GM19467 (cell line): ENCODE results near the gene P2RY14.
"Not testable (repeated sequence)": the region's sequence is repeated elsewhere in the genome, so short reads cannot be mapped to it uniquely, and the experiment has no call there.

ENCODE experiments used
- ATAC-seq: cut with Tn5 transposase; IDR thresholded peaks from one replicate; pipeline ENCODE4 v1.9.1; 2021; ENCODE audit warnings: mild to moderate bottlenecking, moderate library complexity; ENCODE audit not compliant: unreplicated experiment

Gene P2RY14

GRCh38 chr3:151265166-151265565, 13.2 kb downstream of the P2RY14 start:
- no peak for ATAC-seq

- no peak for ATAC-seq
Observed at GRCh38 chr3:151264605-151265004, 13.7 kb downstream of the P2RY14 start.

GRCh38 chr3:151262871-151263525, 15.3 kb downstream of the P2RY14 start:
- ATAC-seq, result no peak

- ATAC-seq, result no peak
Observed at GRCh38 chr3:151259664-151260063, 18.7 kb downstream of the P2RY14 start.

GRCh38 chr3:151256749-151257148, 21.6 kb downstream of the P2RY14 start:
- ATAC-seq, result no peak

GRCh38 chr3:151248772-151249337, 29.5 kb downstream of the P2RY14 start:
- ATAC-seq, result no peak

GRCh38 chr3:151242006-151242405, 36.3 kb downstream of the P2RY14 start:
- ATAC-seq, result not testable (repeated sequence)

GRCh38 chr3:151236736-151237135, 41.6 kb downstream of the P2RY14 start:
- ATAC-seq, result no peak

- ATAC-seq, result no peak
Observed at GRCh38 chr3:151236316-151236715, 42.0 kb downstream of the P2RY14 start.

- no peak for ATAC-seq
Observed at GRCh38 chr3:151234825-151235224, 43.5 kb downstream of the P2RY14 start.

- no peak for ATAC-seq
Observed at GRCh38 chr3:151232991-151233390, 45.4 kb downstream of the P2RY14 start.

GRCh38 chr3:151232403-151232802, 45.9 kb downstream of the P2RY14 start:
- not testable (repeated sequence) for ATAC-seq

- no peak for ATAC-seq
Observed at GRCh38 chr3:151230646-151231045, 47.7 kb downstream of the P2RY14 start.

- ATAC-seq, result no peak
Observed at GRCh38 chr3:151228666-151229040, 49.7 kb downstream of the P2RY14 start.

GRCh38 chr3:151227807-151228665, 50.3 kb downstream of the P2RY14 start:
- peak; percentile 83 for ATAC-seq

GRCh38 chr3:151227266-151227806, 51.0 kb downstream of the P2RY14 start:
- ATAC-seq, result peak; percentile 31

- no peak for ATAC-seq
Observed at GRCh38 chr3:151226825-151227224, 51.5 kb downstream of the P2RY14 start.

GRCh38 chr3:151226088-151226563, 52.2 kb downstream of the P2RY14 start:
- no peak for ATAC-seq

- no peak for ATAC-seq
Observed at GRCh38 chr3:151225040-151225975, 53.0 kb downstream of the P2RY14 start.

- no peak for ATAC-seq
Observed at GRCh38 chr3:151224268-151224866, 54.0 kb downstream of the P2RY14 start.
